ENCODE data around the gene PTAFR.

Gene PTAFR

GRCh38 chr1:28122183-28122582, 54.3 kb downstream of the PTAFR start:
- in situ Hi-C loops (cut with MboI; ENCODE audit: low sequenced_read_pairs), result no loop called here

- in situ Hi-C loops (cut with MboI; ENCODE audit: low sequenced_read_pairs), result no loop called here
Measured at GRCh38 chr1:28119556-28119955, 56.9 kb downstream of the PTAFR start.

GRCh38 chr1:28118640-28119307, 57.7 kb downstream of the PTAFR start:
- in situ Hi-C loops (cut with MboI; ENCODE audit: low sequenced_read_pairs), result no loop called here

- in situ Hi-C loops (cut with MboI; ENCODE audit: low sequenced_read_pairs), result no loop called here
Measured at GRCh38 chr1:28115267-28115666, 61.2 kb downstream of the PTAFR start.

- in situ Hi-C loops (cut with MboI; ENCODE audit: low sequenced_read_pairs), result no loop called here
Measured at GRCh38 chr1:28114844-28115243, 61.6 kb downstream of the PTAFR start.

- in situ Hi-C loops (cut with MboI; ENCODE audit: low sequenced_read_pairs), result no loop called here
Measured at GRCh38 chr1:28113242-28113572, 63.3 kb downstream of the PTAFR start.

- in situ Hi-C loops (cut with MboI; ENCODE audit: low sequenced_read_pairs), result no loop called here
Measured at GRCh38 chr1:28112388-28113241, 63.9 kb downstream of the PTAFR start.

- in situ Hi-C loops (cut with MboI; ENCODE audit: low sequenced_read_pairs), result no loop called here
Measured at GRCh38 chr1:28111157-28111556, 65.3 kb downstream of the PTAFR start.

GRCh38 chr1:28110555-28110954, 65.9 kb downstream of the PTAFR start:
- in situ Hi-C loops (cut with MboI; ENCODE audit: low sequenced_read_pairs), result no loop called here

- in situ Hi-C loops (cut with MboI; ENCODE audit: low sequenced_read_pairs), result no loop called here
Measured at GRCh38 chr1:28109639-28110038, 66.9 kb downstream of the PTAFR start.

GRCh38 chr1:28108001-28108400, 68.5 kb downstream of the PTAFR start:
- in situ Hi-C loops (cut with MboI; ENCODE audit: low sequenced_read_pairs), result no loop called here

GRCh38 chr1:28104866-28105467, 71.5 kb downstream of the PTAFR start:
- in situ Hi-C loops (cut with MboI; ENCODE audit: low sequenced_read_pairs), result no loop called here

- in situ Hi-C loops (cut with MboI; ENCODE audit: low sequenced_read_pairs), result no loop called here
Measured at GRCh38 chr1:28102189-28102588, 74.3 kb downstream of the PTAFR start.

- in situ Hi-C loops (cut with MboI; ENCODE audit: low sequenced_read_pairs), result no loop called here
Measured at GRCh38 chr1:28099050-28099769, 77.3 kb downstream of the PTAFR start.

All from hTERT RPE-1 (cell line).